GM12878 (cell line): ENCODE results near the gene MRPS25. TPM values are rescaled to one million over a fixed set of nuclear protein-coding genes. Genes with fewer than 3 reads are reported as not detected.

ENCODE experiments used
- BCLAF1 ChIP-seq: fragments of 450-650 bp; IDR thresholded peaks from 2 replicates; pipeline ENCODE4 v1.6.1; 2017; ENCODE audit warnings: antibody characterized with exemption, mild to moderate bottlenecking, moderate library complexity
- ETV6 ChIP-seq, 2 experiments: fragments of 450-650 bp in 1 of 2; IDR thresholded peaks in 1 of 2; conservative IDR thresholded peaks in 1 of 2; 2 replicates each; pipeline ENCODE4 v1.6.1; 2014; ENCODE audit warnings: antibody characterized with exemption in 1 of 2, borderline replicate concordance in 1 of 2, low read depth in 1 of 2, mild to moderate bottlenecking in 1 of 2, moderate library complexity in 1 of 2
- IKZF2 ChIP-seq, 2 experiments: fragments of 450-650 bp; IDR thresholded peaks; 2 replicates each; pipeline ENCODE4 v1.6.1; 2017; ENCODE audit warnings: mild to moderate bottlenecking in 2 of 2, moderate library complexity in 2 of 2
- IRF4 ChIP-seq: IDR thresholded peaks from 2 replicates; pipeline ENCODE4 v1.6.1; 2011; ENCODE audit warnings: low read depth, low read length
- NFIC ChIP-seq: IDR thresholded peaks from 2 replicates; pipeline ENCODE4 v1.6.1; 2012; ENCODE audit warnings: low read depth, mild to moderate bottlenecking, inconsistent platforms, low read length, moderate library complexity
- NR2F1 ChIP-seq: fragments of 450-650 bp; conservative IDR thresholded peaks from 2 replicates; pipeline ENCODE4 v1.6.1; 2017; ENCODE audit warnings: mild to moderate bottlenecking
- PAX5 ChIP-seq: IDR thresholded peaks from 2 replicates; pipeline ENCODE4 v1.6.1; 2011; ENCODE audit warnings: low read depth, low read length, borderline replicate concordance
- RAD21 ChIP-seq: IDR thresholded peaks from 2 replicates; pipeline ENCODE4 v1.6.1; 2011; ENCODE audit warnings: mild to moderate bottlenecking, low read depth, low read length, moderate library complexity; ENCODE audit not compliant: insufficient read depth
- RAD51 ChIP-seq: fragments of 450-650 bp; IDR thresholded peaks from 2 replicates; pipeline ENCODE4 v1.6.1; 2016; ENCODE audit warnings: moderate library complexity, mild to moderate bottlenecking, inconsistent platforms
- RBBP5 ChIP-seq: fragments of 200-600 bp; sonication (generic); conservative IDR thresholded peaks from 2 replicates; pipeline ENCODE4 v1.6.1; 2016
- SMC3 ChIP-seq: IDR thresholded peaks from 2 replicates; pipeline ENCODE4 v1.6.1; 2011; ENCODE audit warnings: low read length, improper control_type of control experiment, borderline replicate concordance
- SUPT20H ChIP-seq: IDR thresholded peaks from 2 replicates; pipeline ENCODE4 v1.6.1; 2011; ENCODE audit warnings: low read depth, mild to moderate bottlenecking, low read length, moderate library complexity, borderline replicate concordance; ENCODE audit not compliant: control insufficient read depth
- YY1 ChIP-seq: IDR thresholded peaks from 2 replicates; pipeline ENCODE4 v1.6.1; 2011; ENCODE audit warnings: low read depth, mild to moderate bottlenecking, low read length
- polyA plus RNA-seq, 11 experiments: library from polyadenylated mRNA; depleted of rRNA in 4 of 11; unstranded in 6 of 11; stranded (reverse) in 5 of 11; fragments of >200 nt; fragmentation: Nextera tagmentation in 4 of 11; fragmentation: Illumina TruSeq in 1 of 11; extraction: Ambion mirVana in 4 of 11; extraction: Trizol in 1 of 11; gene quantifications; 1 replicate in 1 of 11; 2 replicates in 10 of 11; pipeline versions ENCODE4 v1.2.1 to v1.2.3, GENCODE V29; 2011 to 2016; ENCODE audit warnings: inconsistent platforms in 2 of 11, missing spikeins in 2 of 11, low read depth in 1 of 11
- total RNA-seq, 4 experiments: library from RNA; depleted of rRNA in 3 of 4; stranded (reverse); fragments of >200 nt in 3 of 4; fragmentation: Illumina TruSeq in 1 of 4; extraction: Trizol in 1 of 4; gene quantifications; 2 replicates each; pipeline versions ENCODE4 v1.2.1 to v1.2.3, GENCODE V29; 2013 to 2021

MRPS25 gene
- total and polyA plus RNA-seq, 10 of the 15 experiments (the other 5 are each of a cell fraction or from before 2014, with no cell fraction given), result 17.0 to 114 (median 62.2) TPM

- TF ChIP-seq BCLAF1, result no peak
- peak; percentile 80 for TF ChIP-seq SMC3
- no peak for TF ChIP-seq PAX5
- TF ChIP-seq RAD51, result no peak
- no peak for TF ChIP-seq RBBP5
- peak; percentile 82 for TF ChIP-seq RAD21
- TF ChIP-seq IRF4, result peak; percentile 10; the same call in 1 of the 2 replicates
- no peak for TF ChIP-seq ETV6 (conservative IDR thresholded peaks at IDR 0.05 in 1 of 2, IDR thresholded peaks at IDR 0.05 in 1 of 2; ENCODE audit: borderline replicate concordance in 1 of 2, low read depth in 1 of 2)
- 0 out of 2 replicates have a peak, but pooled peaks have one; percentile 26 for TF ChIP-seq NR2F1
- 0 out of 2 replicates have a peak, but pooled peaks have one; percentile 35 for TF ChIP-seq YY1
- TF ChIP-seq IKZF2 (IDR thresholded peaks at IDR 0.05), result no peak
- no peak for TF ChIP-seq SUPT20H
- no peak for TF ChIP-seq NFIC
Measured at GRCh38 chr3:15108082-15108545, 43.0 kb upstream of the MRPS25 start (continued).
